Skeletal muscle cell (primary cell): ENCODE measurements around the gene P2RX1.

ENCODE experiments used
- DNase-seq: peaks from one replicate; pipeline ENCODE4 v3.0.0-alpha.2; 2010; ENCODE audit warnings: low read depth
- H3K4me3 ChIP-seq: 2 replicates; pipeline ENCODE4 v1.5.1; 2011; ENCODE audit warnings: low read depth, mild to moderate bottlenecking, control low read depth, low read length, moderate library complexity

Gene P2RX1

GRCh38 chr17:3892095-3892998, 23.9 kb downstream of the P2RX1 start:
- H3K4me3 ChIP-seq, result peak overlapping the region; percentile 82
- no peak for DNase-seq

- H3K4me3 ChIP-seq, result peak overlapping the region; percentile 82
- DNase-seq, result no peak
Measured at GRCh38 chr17:3891626-3892094, 24.6 kb downstream of the P2RX1 start.

DNA sequence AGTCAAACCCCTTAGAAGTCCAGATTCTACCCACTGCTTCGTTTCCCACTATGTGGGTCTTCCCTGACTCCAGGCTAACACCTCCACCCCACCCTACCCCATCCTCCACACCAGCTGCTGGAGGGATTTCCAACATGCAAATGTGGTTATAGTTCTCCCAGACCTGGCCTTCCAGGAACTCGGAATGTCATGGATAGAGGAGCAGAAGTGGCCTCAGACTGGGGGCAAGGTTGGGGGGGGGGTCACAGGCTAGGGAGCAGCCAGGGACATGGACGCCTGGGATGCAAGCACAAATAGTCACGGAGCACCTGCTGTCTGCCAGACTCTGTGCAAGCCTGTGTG, 25.4 kb downstream of the P2RX1 start:
- no peak for DNase-seq
- no peak overlapping the region for H3K4me3 ChIP-seq

- peak; percentile 96 for DNase-seq
Measured at GRCh38 chr17:3890082-3890877, 26.0 kb downstream of the P2RX1 start.

GRCh38 chr17:3889325-3890012, 26.8 kb downstream of the P2RX1 start:
- DNase-seq, result no peak
- no peak overlapping the region for H3K4me3 ChIP-seq

More at GRCh38 chr17:3890082-3890877, 26.0 kb downstream of the P2RX1 start:
- H3K4me3 ChIP-seq, result no peak overlapping the region

DNA sequence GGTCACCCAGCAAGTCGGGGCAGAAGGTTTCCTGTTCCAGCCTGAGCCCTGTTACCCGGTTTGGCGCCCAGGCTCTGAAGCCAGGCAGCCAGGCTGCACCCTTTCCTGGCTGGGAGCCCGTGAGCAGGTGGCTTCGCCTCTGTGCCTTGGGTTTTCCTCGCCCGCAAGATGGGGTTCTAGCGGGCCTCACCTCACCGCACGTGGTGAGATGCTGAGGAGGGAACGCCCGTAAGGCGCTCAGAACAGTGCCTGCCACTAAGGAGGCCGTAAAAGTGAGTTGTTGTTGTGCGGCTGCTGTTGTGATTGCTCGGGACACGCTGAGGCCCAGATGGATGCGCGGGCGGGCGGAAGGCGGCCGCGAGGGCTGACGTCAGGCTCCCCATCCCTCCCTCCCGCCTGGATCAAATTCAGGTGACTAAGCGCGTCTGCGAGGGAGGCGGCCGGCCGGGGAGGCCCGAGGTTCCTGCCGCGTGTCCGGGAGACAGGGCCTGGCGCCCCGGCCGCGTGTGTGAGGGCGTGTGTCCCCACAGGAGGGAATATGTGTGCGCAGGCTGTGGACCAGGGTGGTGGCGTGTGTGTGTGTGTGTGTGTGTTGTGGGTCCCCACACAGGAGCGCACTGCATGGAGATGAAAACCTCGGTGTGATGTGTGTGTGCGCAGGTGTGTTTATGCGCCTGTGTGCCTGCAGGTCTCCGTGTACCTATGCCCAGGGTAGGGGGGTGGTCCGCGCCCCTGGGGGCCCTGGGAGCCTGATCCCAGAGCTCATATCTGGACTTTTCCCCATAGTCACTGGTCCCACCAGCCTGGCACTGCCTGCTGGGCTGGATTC, 27.7 kb downstream of the P2RX1 start:
- H3K4me3 ChIP-seq, result no peak overlapping the region
- DNase-seq, result peak; percentile 93

GRCh38 chr17:3887804-3888203, 28.5 kb downstream of the P2RX1 start:
- H3K4me3 ChIP-seq, result no peak overlapping the region
- DNase-seq, result no peak

DNA sequence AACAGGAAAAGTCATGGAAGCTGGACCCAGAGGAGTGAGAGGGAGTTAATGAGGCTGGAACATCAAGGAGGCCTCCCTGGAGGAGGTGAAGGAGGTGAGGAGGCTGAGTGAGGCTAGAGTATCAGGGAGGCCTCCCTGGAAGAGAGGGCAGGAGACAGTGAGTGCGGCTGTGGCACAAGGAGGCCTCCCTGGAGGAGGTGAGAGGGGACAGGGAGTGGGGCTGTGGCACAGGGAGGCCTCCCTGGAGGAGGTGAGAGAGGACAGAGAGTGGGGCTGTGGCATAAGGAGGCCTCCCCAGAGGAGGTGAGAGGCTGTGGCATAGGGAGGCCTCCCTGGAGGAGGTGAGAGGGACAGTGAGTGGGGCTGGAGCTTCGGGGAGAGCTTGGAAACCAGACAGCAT, 28.9 kb downstream of the P2RX1 start:
- no peak for DNase-seq
- no peak overlapping the region for H3K4me3 ChIP-seq

DNA sequence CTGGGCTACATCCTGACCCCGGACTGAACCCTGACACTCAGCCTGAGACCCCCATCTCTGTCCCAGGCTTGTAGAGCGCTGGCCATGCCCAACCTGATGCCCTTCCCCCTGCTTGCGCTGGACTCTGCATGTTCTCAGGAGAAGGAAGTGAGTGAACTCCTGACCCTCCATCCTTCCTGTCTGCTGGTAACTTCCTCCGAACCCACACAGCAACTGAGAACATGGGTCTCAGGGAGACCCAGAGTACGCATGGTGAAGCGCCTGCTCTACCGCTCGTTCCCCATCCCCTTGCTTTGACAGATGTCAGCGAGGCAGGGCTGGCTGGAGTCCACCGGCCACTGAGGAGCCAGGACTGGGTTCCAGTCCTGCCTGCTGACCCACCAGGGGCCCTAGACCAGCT, 29.5 kb downstream of the P2RX1 start:
- no peak overlapping the region for H3K4me3 ChIP-seq

GRCh38 chr17:3885970-3886369, 30.3 kb downstream of the P2RX1 start:
- no peak overlapping the region for H3K4me3 ChIP-seq
- DNase-seq, result no peak

More for the DNA sequence above, 29.5 kb downstream of the P2RX1 start:
- no peak for DNase-seq

- H3K4me3 ChIP-seq, result no peak overlapping the region
- no peak for DNase-seq
Measured at GRCh38 chr17:3885271-3885670, 31.0 kb downstream of the P2RX1 start.

DNA sequence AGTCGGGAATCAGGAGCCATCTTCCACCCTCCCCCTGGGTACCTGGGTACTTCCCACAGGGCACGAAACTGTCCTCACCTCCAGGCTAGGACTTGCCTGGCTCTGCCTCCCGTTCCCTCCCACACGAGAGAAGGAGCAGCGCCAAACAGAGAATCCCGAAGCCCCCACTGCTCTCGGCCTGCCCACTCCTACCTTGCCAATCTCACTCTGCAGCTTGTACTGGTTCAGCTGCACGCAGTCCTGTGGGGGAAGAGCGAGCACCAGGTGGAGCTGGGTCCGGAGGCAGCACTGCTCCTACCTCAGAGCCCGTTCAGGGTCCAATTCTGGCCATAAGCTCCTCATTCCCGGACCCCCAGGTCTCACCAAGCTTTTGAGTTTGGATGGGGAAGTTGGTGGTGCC, 32.1 kb downstream of the P2RX1 start:
- no peak overlapping the region for H3K4me3 ChIP-seq
- DNase-seq, result no peak

DNA sequence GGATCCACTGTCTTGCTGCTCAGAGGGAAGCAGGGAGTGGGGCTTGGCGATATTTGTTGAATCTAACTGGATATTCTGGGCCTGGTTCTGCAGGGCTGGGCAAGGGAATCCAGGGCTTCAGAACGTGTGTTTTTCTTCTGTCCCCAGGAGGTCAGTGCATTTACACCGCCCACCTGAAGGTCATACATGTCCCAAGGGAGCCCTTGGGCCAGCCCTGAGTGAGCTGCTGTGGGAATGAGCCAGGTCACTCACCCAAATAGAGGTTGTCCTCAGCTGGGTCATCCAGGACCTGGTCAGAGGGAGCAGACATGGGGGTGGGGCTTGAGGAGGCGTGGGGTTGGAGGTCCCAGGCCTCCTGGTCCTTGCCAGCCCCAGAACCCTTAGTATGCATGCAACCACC, 34.0 kb downstream of the P2RX1 start:
- no peak overlapping the region for H3K4me3 ChIP-seq
- DNase-seq, result no peak

GRCh38 chr17:3880983-3881382, 35.3 kb downstream of the P2RX1 start:
- H3K4me3 ChIP-seq, result no peak overlapping the region

DNA sequence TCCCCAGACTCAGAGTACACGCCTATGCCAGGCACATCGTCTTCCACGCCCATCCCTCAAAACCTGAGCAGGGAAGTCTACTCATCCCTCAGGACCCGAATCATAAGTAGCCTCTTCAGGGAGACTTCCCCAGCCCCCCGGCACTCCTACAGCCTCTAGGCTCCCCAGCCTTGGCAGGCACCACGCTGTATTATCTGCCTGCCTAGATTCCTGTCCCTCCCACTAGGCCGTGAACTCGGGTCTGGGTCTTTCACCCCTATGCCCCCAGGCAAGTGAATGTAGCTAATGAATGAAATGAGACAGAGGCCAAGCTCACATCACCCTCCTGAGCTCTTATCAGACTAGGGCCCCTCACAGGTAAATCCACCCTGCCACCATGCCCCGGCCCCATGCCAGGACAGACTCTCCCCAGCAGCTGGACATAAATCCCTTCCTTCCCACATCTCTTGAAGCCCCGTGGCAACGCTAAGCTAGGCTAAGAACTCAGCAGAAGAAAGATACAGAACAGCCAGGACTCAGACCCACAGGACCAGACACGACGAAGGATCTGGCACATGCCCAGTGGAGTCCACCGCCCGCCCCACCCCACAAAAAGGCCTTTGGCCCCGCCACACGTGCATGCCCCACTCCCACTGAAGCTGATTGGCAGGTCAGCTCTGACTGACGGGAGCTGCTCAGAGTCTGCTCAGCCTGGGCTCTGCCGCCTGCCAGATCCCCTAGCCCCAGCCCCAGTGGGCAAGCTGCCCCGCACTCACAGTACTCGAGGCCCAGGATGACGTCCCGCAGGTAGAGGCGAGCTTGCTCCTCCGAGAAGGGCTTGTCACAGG, 36.5 kb downstream of the P2RX1 start:
- H3K4me3 ChIP-seq, result no peak overlapping the region
- no peak for DNase-seq

More at GRCh38 chr17:3880983-3881382, 35.3 kb downstream of the P2RX1 start:
- DNase-seq, result no peak

GRCh38 chr17:3879186-3879585, 37.1 kb downstream of the P2RX1 start:
- H3K4me3 ChIP-seq, result no peak overlapping the region
- peak; percentile 82 for DNase-seq

DNA sequence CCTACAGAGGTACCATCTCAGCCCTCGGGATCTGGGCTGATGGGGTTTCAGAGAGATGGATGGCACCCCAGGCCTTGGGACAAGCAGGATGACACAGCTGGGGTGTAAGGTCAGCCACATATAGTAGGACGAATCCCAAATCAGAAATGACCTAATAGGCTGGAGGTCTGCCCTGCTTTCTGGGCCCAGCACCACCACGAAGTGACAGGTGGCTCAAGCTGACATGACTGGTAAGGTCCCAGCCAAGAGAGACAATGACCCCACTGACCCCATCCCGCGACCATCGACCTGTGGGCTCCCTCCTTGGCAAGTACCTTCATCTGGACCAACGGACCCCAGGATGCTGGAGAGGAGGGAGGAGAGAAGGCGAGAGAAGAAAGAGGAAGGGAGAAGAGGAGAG, 39.0 kb downstream of the P2RX1 start:
- H3K4me3 ChIP-seq, result no peak overlapping the region
- DNase-seq, result no peak

DNA sequence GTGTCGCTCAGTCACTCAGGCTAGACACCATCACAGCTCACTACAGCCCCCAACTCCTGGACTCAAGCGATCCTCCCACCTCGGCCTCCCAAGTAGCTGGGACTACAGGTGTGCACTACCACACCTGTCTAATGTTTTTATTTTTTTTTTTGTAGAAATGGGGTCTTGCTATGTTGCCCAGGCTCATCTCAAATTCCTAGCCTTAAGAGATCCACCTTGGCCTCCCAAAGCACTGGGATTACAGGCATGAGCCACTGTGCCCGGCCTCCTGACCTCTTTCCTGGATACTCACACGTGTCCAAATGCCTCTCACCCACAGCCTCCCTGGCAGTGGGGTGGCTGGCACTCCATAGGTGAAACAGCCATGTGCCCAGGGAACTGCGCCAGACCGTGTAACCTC, 40.9 kb downstream of the P2RX1 start:
- no peak for DNase-seq
- H3K4me3 ChIP-seq, result no peak overlapping the region
